Ascending aorta (tissue), 2 donors: ENCODE data around the gene LDAF1. TPM values are rescaled to one million over a fixed set of nuclear protein-coding genes. Genes with fewer than 3 reads are reported as not detected.
"Not testable (repeated sequence)": the region's sequence is repeated elsewhere in the genome, so short reads cannot be mapped to it uniquely, and the experiment has no call there.

Source experiments
- DNase-seq, 2 donors: peaks; one replicate each; pipeline ENCODE4 v3.0.0-alpha.2; 2019; ENCODE audit warnings: low spot score in 2 of 2
- H3K27ac ChIP-seq, 2 donors: fragments of 200-600 bp; sonication (generic); one replicate each; pipeline ENCODE4 v1.5.1; 2016 to 2017; ENCODE audit warnings: mild to moderate bottlenecking in 1 of 2
- H3K27me3 ChIP-seq: fragments of 200-600 bp; sonication (generic); one replicate; pipeline ENCODE4 v1.5.1; 2017
- H3K36me3 ChIP-seq, 2 donors: fragments of 200-600 bp; sonication (generic); one replicate each; pipeline ENCODE4 v1.5.1; 2016
- H3K4me1 ChIP-seq, 2 donors: fragments of 200-600 bp; sonication (generic); one replicate each; pipeline ENCODE4 v1.5.1; 2016 to 2017; ENCODE audit warnings: mild to moderate bottlenecking in 1 of 2
- H3K4me3 ChIP-seq, 2 donors: fragments of 200-600 bp; sonication (generic); one replicate each; pipeline ENCODE4 v1.5.1; 2016 to 2017; ENCODE audit warnings: mild to moderate bottlenecking in 1 of 2
- H3K9me3 ChIP-seq, 2 donors: fragments of 200-600 bp; sonication (generic); one replicate each; pipeline ENCODE4 v1.5.1; 2016
- intact Hi-C: fragments of 100-400 bp; cut with DNase I; formaldehyde crosslinking; loops from one replicate; pipeline ENCODE4 v1.15.1; 2023
- total RNA-seq: library from RNA; depleted of rRNA; stranded (reverse); fragments of >200 nt; gene quantifications from one replicate; pipeline ENCODE4 v1.1.0, GENCODE V29; 2016
- TF ChIP-seq, protein P1 (sequence below), 3 experiments: fragments of 200-600 bp in 2 of 3; fragments of 450-650 bp in 1 of 3; sonication (generic) in 2 of 3; IDR thresholded peaks; one replicate each; pipeline ENCODE4 v1.5.1; 2016 to 2019; ENCODE audit warnings: antibody characterized with exemption in 3 of 3, mild to moderate bottlenecking in 1 of 3, moderate library complexity in 1 of 3

LDAF1 gene
- total RNA-seq, 1 donor from 2014 or later = 23.5 TPM

DNA sequence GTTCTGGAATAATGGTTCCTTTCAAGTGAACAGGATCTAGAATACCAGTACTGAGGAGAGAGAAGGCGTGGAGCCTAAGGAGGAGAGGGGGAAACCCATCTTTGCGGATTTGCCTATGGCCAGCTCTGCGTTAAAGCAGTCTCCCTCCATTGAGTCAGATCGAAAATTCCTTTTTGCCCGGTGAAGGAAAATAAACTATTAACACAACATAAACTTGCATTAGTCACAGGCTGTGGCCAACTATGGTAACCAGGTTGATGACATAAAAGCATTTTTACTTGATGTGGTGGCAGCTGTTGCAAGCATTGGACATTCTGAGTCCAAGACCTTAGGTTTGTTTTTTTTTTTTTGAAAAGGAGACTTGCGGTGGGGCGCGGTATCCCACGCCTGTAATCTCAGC is 8.9 kb downstream of the LDAF1 start:
- peak overlapping the region; percentile 40 to 50 for H3K27ac ChIP-seq
- TF ChIP-seq, protein P1, sequence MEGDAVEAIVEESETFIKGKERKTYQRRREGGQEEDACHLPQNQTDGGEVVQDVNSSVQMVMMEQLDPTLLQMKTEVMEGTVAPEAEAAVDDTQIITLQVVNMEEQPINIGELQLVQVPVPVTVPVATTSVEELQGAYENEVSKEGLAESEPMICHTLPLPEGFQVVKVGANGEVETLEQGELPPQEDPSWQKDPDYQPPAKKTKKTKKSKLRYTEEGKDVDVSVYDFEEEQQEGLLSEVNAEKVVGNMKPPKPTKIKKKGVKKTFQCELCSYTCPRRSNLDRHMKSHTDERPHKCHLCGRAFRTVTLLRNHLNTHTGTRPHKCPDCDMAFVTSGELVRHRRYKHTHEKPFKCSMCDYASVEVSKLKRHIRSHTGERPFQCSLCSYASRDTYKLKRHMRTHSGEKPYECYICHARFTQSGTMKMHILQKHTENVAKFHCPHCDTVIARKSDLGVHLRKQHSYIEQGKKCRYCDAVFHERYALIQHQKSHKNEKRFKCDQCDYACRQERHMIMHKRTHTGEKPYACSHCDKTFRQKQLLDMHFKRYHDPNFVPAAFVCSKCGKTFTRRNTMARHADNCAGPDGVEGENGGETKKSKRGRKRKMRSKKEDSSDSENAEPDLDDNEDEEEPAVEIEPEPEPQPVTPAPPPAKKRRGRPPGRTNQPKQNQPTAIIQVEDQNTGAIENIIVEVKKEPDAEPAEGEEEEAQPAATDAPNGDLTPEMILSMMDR (IDR thresholded peaks at IDR 0.05) = no peak
- peaks cover 4 to 36% of the 10 kb centered on the region in 2 donors for H3K4me1 ChIP-seq
- peaks cover 43 to 66% of the 10 kb centered on the region in 2 donors for H3K36me3 ChIP-seq
- no peaks in the 10 kb centered on the region for H3K27me3 ChIP-seq
- no peak overlapping the region for H3K4me3 ChIP-seq
- intact Hi-C loops = loop anchor here (10.0 kb wide), 2 partner anchors 553 to 1027 kb away; no protein-coding TSS in a partner anchor
- no peaks in the 10 kb centered on the region for H3K9me3 ChIP-seq
- no peak for DNase-seq

DNA sequence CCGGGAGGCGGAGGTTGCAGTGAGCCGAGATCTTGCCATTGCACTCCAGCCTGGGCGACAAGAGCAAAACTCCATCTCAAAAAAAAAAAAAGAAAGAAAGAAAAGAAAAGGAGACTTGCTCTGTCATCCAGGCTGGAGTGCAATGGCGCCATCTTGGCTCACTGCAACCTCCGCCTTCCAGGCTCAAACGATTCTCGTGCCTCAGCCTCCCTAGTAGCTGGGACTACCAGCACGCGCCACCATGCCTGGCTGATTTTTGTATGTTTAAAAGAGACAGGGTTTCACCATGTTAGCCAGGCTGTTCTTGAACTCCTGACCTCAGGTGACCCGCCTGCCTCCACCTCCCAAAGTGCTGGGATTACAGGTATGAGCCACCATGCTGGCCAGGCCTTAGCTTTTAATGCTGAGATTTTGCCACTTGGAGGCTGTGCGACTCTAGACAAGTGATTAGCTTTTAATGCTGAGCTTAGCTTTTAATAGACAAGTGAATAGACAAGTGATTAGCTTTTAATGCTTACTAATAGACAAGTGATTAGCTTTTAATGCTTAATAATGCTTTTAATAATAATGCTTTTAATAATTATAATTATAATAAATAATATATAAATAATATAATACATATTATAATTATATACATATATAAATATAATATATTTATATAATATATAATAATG is 9.6 kb downstream of the LDAF1 start:
- H3K4me3 ChIP-seq = no peak overlapping the region
- no peaks in the 10 kb centered on the region for H3K9me3 ChIP-seq
- TF ChIP-seq, protein P1 (IDR thresholded peaks at IDR 0.05) = no peak
- H3K27ac ChIP-seq = no peak overlapping the region
- H3K4me1 ChIP-seq = peaks cover 4 to 34% of the 10 kb centered on the region in 2 donors
- peaks cover 50 to 73% of the 10 kb centered on the region in 2 donors for H3K36me3 ChIP-seq
- DNase-seq = no peak
- no peaks in the 10 kb centered on the region for H3K27me3 ChIP-seq
- intact Hi-C loops = loop anchor here (10.0 kb wide), 2 partner anchors 553 to 1027 kb away; no protein-coding TSS in a partner anchor

DNA sequence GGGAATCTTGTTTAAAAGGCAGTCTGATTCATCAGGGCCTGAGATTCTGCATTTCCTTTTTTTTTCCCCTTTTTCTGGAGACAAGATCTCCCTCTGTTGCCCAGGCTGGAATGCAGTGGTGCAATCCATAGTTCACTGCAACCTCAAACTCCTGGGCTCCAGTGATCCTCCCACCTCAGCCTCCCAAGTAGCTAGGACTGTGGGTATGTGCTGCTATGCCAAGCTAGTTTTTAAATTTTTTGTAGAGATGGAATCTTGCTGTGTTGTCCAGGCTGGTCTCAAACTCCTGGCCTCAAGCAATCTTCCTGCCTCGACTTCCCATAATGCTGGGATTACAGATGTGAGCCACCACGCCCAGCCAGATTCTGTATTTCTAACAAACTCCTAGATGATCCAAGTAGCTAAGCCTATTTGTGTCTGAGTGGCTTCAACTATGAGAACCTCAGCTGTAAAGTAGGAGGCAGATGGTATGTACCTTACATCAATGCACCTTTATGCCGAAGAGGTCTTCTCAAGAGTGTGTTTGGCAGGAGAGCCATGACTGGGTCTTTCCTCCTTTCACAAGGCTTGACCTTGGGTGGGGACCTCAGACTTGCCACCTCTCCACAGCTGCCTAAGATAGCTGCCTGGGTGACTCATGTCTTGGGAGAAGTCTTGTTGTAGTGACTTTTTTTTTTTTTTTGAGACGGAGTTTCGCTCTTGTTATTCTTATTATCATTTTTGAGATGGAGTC is 10.9 kb downstream of the LDAF1 start:
- Histone ChIP-seq H3K27ac (no peak overlapping the region), H3K9me3 (no peaks in the 10 kb centered on the region), H3K4me1 (peaks cover 0 to 23% of the 10 kb centered on the region in 2 donors), H3K4me3 (no peak overlapping the region), H3K36me3 (peaks cover 61 to 80% of the 10 kb centered on the region in 2 donors), H3K27me3 (no peaks in the 10 kb centered on the region)
- intact Hi-C loops = loop anchor here (10.0 kb wide), 2 partner anchors 555 to 1025 kb away; no protein-coding TSS in a partner anchor
- no peak for DNase-seq
- TF ChIP-seq, protein P1 (IDR thresholded peaks at IDR 0.05) = no peak

DNA sequence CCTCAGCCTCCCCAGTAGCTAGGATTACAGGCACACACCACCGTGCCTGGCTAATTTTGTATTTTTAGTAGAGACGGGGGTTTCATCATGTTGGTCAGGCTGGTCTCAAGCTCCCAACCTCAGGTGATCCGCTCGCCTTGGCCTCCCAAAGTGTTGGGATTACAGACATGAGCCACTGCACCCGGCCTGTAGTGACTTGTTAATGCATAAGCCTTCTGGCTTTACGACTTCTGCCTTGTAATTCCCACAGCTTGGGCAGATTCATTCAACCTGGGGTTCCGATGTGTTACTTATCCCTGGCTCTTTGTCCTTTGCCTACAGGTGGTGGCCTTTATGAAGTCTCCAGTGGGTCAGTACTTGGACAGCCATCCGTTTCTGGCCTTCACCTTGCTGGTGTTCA is 11.6 kb downstream of the LDAF1 start:
- H3K4me1 ChIP-seq = peaks cover 0 to 21% of the 10 kb centered on the region in 2 donors
- H3K27ac ChIP-seq, DNase-seq, H3K27me3 ChIP-seq, H3K9me3 ChIP-seq, intact Hi-C loops, H3K4me3 ChIP-seq: not testable (repeated sequence)
- peaks cover 62 to 80% of the 10 kb centered on the region in 2 donors for H3K36me3 ChIP-seq

DNA sequence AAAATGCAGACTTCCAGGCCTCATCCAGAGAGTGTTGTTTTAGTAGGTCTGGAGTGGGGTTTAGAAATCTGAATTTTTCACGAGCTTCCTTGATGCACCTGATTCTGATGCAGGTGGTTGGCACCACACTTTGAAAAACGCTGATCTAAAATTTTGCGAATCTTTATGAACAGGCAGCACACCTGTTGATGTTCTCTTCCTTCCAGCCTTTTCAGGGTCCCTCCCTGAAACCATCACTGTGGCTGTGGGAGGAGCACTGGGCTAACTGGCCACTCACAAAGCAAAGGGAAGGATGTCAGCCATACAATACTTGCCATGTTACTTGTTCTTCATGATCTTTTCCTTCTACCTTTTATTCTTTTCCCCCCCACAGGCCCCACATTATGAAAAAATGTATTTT is 14.2 kb downstream of the LDAF1 start:
- Histone ChIP-seq H3K27me3 (no peaks in the 10 kb centered on the region), H3K27ac (no peak overlapping the region), H3K4me3 (no peak overlapping the region), H3K36me3 (peaks cover 66 to 79% of the 10 kb centered on the region in 2 donors), H3K4me1 (peaks cover 0 to 13% of the 10 kb centered on the region in 2 donors), H3K9me3 (no peaks in the 10 kb centered on the region)
- TF ChIP-seq, protein P1 (IDR thresholded peaks at IDR 0.05) = no peak
- intact Hi-C loops = no loop called here
- no peak for DNase-seq

DNA sequence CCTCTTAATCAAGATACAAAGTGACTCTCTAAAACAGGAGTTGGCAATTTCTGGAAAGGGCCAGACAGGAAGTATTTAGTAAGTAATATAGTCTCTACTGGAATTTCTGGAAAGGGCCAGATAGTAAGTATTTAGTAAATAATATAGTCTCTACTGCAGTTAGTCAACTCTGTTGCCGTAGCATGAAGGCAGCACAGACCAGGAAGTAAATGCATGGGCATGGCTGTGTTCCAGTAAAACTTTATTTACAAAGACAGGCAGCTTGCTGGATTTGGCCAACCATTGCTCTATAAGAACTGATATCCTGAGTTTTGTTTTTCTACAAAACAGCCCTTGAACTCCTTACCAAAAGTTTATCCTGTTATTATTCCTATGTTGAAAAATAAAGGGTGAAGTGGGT is 16.9 kb downstream of the LDAF1 start:
- no peak overlapping the region for H3K27ac ChIP-seq
- peaks cover 66 to 76% of the 10 kb centered on the region in 2 donors for H3K36me3 ChIP-seq
- H3K4me1 ChIP-seq = peaks cover 0 to 18% of the 10 kb centered on the region in 2 donors
- no peak overlapping the region for H3K4me3 ChIP-seq
- no peaks in the 10 kb centered on the region for H3K27me3 ChIP-seq
- no peak for DNase-seq
- TF ChIP-seq, protein P1 (IDR thresholded peaks at IDR 0.05) = no peak
- intact Hi-C loops = no loop called here
- no peaks in the 10 kb centered on the region for H3K9me3 ChIP-seq
